HG02759 (cell line): ENCODE data around the gene STXBP1.

Source experiments
- ATAC-seq: cut with Tn5 transposase; IDR thresholded peaks from one replicate; pipeline ENCODE4 v1.9.1; 2021; ENCODE audit warnings: mild to moderate bottlenecking, moderate library complexity; ENCODE audit not compliant: unreplicated experiment

The STXBP1 gene

DNA sequence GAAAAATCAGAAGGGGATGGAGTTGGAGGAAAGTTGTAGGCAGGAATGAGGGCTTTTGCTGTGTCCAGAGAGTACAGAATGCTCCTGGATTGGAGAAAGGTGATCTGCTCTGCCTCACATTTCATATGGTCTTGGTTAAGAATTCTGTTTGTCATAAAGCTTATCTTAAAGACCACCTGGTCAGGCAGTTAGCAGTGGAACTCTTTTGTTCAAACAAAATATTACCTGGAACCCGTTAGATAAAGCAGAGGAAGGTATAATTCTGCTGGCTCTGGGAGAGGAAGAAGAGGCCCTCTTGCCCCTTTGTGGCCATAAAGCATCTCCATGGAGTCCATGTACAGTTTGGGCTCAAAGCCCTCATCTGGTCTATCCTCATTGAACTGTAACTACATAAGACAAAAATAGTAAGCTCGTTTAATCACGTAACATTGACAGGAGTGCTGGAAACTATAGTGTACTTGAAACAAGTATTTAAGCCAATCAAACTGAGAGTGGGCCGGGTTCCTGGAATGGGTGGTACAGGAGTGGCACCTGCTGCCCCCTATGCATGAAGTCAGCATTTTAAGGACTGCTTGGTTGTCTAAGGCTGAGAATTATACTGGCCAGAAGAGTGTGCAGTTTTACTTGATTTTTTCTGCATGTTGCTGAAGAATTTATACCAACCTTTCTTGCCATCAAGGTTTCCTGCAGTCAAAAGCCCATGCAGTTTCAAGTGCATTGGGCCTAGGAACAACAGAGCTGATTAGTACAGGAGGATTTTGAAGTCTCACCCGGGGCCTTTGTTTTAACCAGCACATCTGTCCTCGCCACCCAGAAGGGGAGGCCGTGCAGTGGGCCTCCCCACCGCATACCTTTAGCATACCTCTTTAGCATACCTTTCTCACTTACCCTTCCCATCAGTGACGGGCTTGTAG lies 39.9 kb downstream of the STXBP1 start:
- ATAC-seq = no peak

DNA sequence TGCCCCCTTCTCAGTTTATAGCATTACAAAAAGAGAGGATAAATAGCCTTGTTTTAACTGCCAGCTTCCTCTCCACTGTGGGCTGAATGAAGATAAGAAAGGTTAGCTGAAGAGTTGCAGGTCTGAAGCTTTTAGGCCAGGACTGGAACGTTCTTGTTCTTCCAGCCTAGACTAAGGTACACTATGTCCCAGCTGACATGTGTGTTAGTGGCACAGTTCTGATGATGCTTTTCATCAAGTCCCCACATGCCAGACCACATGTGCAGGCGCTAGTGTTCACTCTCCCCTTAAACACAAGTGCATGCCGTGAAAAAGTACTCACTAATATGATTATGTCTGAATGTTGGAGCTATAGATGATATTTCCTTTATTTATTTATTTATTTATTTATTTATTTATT lies 40.7 kb downstream of the STXBP1 start:
- ATAC-seq = no peak

DNA sequence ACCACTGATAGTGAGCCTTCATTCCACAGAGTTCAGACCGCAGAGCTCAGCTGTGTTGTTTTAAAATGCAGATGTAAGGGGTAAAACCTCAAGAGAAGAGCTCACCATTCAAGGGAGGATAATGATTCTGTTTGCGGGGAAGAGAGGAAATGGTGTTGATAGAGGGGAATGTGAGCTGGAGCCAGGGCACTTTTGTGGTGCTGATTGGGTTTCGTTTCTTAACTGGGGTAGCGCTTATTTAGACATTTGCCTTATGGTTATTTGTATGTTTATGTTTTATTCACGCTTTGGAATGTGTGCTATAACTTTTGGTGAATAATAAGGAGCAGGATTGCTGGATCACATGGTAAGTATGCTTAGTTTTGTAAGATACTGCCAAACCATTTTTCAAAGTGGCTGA lies 42.5 kb downstream of the STXBP1 start:
- no peak for ATAC-seq

DNA sequence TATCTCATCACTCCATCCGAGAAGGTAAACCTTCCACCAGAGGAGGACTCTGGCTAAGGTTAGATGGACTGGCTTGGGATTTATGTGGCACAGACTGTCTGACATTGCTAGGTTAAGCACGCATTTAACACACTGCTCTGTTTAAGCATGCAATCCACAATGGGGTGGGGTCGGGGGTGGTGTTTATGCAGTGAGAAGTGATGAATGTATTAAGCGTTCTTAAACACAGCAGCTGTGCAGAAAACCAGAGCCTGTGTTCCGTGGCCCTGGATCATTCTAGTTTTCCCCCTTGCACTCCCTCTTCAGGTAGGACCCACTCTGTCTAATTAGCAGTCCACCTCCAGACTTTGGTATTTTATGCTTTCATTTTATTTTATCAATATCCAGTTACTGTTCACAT lies 46.4 kb downstream of the STXBP1 start:
- ATAC-seq = no peak

DNA sequence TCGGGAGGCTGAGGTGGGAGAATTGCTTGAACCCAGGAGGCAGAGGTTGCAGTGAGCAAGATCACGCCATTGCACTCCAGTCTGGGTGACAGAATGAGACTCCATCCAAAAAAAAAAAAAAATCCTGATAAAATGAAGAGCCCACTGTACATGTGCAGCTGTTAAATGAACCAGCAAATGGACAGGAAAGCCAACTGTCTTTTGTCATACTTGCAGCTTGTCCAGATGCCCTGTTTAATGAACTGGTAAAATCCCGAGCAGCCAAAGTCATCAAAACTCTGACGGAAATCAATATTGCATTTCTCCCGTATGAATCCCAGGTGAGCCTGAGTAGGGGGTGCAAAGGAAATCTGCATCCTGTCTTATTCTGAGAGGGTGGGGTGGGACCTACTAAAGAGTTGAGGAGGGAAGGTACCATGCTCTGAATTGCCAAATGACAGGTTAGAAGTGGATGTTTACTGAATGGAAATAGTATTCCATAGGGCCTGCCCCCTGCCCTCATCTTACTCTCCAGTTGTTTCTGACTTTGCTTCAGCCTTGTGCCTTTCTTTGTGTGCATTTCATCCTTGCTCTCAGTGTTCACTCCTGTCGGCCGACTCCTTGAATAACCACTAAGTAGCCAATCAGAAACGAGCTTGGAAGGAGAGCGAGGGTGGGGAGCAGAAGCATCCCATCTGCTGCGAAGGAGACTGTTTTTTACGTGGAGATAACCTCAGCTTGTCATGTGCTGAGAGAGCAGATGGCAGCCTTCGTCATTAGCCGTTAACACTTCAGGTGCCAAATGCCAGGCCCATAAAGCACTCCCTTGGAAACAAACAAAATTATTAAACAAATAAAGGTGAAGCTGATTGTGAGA lies 49.0 kb downstream of the STXBP1 start:
- ATAC-seq = no peak

DNA sequence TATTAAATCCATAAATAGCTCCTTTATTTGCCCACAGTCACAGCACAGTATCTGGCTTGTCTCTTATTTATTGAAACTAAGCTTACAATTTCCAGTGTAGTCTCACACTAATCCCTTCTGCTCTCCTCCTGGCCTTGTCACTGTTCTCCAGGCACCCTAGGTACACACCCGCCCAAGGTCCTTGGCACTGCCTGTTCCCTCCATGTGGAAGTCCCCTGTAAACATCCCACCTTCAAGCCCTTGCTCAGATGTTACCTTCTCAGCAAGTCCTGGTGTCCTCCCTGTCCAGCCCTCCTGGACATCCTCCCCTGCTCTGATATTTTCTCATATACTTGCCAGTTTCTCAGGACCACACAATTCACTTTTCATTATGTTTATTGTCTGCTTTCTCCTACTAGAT lies 50.5 kb downstream of the STXBP1 start:
- no peak for ATAC-seq

DNA sequence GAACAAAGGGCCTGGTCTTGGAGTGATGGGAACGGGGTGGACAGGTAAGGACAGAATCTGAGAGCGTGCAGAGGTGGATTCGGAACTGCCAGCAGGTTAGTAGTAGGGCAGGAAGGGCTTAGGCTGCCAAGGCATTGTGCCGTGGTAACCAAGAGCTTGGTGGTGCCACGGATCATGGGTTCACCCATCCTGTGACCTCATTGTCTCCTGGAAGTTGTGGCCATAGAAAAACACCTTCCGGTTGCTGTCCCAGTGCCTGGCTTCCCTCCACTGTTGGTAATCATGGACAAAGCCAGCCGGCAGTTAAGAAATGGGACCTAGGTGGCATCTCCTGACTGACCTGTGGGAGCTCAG lies 52.2 kb downstream of the STXBP1 start:
- no peak for ATAC-seq

DNA sequence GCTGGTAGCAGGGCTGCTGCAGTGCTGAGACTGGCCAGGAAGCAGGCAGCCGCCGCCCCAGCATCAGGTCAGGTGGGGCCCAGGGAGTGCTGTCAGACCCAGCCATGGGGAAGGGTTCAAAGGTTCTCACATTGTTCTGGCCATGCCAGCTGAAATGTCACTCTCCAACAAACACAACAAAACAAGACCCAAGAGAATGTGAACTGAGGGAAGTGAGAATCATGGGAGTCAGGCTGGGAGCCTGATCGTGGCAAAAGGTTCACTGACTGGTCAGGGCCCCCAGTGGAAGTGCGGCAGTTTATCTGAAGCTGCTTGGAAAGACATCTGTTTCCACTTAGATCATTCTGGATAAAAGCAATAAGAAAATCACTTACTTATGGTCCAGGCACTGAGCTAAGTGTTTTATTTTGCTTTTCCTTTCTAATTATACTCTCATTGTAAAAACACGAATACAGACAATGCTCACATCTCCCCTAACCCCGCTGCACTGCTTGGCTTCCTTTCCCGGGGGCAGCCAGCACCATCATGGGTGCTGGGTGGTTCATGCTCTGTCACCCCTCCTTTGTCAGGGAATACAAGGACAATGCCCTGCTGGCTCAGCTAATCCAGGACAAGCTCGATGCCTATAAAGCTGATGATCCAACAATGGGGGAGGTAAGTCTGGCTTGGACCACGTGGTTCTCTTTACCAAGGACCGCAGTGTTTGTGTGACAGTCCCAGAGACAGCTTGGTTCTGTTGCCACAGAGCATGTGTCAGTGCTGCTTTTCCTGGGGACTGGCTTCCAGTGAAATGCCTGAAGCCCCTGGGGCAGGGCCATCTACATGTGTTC lies 52.8 kb downstream of the STXBP1 start:
- no peak for ATAC-seq

DNA sequence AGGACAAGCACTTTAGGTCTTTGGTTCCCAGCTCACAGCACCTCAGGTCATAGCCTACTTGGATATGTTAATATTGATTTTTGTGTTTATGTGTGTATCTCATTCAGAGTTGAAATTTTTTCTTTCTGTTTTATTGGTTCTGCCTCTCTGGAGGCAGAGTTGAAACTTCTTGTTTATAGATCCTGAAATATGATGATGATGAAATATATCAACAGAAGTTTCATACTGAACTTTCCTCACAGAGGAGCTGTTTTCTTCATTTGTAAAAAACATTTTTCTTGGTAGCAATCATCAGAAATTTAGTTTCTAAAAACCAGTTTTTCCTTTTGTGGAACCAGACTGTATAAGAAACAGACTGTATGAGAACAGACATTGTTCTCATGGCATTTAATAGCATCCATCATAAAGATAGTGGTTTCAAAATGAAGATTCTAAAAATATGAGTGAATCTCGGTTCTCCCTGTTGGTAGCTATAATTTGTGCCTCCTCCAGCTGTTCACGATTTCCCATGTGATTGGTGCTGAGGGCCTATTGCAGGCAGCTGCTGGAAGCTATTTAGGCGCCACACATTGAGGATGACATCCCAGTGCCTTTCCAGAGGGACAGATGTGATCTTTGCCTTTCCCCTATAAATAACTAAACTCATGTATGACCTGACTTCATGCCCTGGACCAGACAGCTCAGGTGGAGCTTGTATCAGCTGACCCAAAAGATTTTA lies 55.2 kb downstream of the STXBP1 start:
- ATAC-seq = no peak

DNA sequence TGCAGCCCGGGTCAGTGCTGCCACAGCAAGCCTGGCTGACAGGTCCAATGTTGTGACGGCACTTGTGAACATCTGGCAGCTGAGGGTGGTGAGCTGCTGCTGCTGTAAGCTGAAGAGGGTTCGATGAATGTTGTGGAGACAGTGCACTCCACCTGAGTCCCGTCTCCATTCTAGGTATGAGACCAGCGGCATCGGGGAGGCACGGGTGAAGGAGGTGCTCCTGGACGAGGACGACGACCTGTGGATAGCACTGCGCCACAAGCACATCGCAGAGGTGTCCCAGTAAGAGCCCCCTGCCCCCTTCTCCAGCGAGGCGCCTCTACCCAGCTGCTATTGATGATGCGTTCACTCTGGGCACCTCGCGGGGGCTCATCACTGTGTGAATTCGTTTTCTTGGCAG lies 55.8 kb downstream of the STXBP1 start:
- no peak for ATAC-seq

DNA sequence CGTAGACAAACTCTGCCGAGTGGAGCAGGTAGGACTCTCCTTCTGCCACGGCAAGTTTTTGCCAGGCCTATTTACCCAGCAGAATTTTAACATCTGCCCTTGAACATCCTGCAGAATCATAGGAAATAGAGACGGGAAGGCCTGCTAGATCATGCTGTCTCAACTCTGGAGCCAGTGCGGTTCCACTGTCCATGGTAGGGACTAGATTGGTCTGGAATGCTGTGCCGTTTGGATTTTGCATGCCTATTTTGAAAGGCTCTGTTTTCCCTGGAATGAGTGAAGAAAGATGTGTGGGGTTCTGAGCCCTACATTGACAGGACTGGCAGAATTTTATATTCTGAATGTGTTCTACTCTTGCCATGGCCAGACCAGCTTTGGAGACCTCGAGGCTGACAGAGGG lies 61.2 kb downstream of the STXBP1 start:
- ATAC-seq = no peak

DNA sequence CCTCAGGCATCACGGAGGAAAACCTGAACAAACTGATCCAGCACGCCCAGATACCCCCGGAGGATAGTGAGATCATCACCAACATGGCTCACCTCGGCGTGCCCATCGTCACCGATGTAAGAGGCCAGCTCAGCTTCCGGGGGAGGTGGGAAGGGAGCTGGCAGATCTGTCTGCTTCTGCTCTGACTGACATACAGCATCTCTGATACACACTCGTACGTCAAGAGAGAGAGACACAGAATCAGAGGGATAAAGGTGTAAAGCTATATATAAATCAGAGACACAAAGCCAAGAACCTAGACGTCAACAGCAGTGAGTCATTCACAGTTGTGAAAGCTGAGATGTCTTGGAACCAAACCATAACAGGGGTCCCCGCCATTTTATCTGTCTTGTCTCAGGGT lies 64.6 kb downstream of the STXBP1 start:
- ATAC-seq = no peak

DNA sequence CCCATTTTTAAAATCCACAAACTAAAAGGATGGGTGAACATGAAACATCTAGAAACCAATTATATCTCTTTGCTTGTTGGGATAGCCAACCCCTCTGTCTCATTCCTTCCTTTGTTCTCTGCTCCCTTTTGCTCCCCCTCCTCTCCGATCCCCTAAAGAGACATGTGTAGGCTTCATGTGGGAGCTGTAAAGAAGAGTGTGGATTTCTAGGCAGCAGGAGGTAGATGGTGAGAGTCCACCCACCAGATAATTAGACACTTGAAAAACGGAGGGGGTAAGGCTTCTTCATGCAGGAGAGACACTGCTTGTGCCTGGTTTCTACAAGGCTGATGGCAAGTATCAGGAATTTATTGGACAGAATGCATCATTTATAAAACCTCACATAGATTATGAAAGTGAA lies 67.4 kb downstream of the STXBP1 start:
- no peak for ATAC-seq

DNA sequence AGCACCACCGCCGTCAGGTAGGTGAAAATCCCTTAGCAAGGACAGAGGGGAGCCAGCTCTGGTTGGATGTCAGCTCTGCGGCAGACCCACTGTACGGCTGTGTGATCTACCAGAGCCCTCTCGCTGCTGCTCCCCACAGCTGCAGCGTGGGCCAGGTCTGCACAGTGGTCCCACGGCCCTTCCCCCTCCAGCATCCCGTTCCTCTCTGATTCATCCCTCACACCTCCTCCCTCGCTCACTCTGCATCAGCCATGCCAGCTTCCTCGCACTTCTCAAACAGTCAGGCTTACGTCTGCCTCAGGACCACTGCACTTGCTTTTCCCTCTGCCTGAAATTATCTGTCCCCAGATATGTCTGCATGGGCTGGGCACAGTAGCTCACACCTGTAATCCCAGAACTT lies 68.1 kb downstream of the STXBP1 start:
- no peak for ATAC-seq

DNA sequence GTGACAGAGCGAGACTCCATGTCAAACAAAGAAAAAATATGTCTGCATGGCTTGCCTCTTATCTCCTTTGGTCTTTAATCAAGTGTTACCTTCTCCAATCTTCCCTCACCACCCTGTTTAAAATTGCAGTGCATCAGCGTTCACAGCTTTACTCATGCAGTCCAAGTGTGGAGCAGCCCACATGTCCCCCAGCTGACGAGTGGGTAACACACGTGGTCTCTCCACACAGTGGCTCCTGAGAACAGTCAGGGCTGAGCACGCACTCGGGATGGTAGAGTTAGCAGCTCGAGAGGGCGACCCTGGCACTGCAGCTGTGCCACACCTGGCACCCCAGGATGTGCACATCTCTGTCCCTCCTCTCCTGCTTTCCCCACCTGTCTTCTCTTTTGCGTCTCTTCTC lies 68.8 kb downstream of the STXBP1 start:
- ATAC-seq = no peak

DNA sequence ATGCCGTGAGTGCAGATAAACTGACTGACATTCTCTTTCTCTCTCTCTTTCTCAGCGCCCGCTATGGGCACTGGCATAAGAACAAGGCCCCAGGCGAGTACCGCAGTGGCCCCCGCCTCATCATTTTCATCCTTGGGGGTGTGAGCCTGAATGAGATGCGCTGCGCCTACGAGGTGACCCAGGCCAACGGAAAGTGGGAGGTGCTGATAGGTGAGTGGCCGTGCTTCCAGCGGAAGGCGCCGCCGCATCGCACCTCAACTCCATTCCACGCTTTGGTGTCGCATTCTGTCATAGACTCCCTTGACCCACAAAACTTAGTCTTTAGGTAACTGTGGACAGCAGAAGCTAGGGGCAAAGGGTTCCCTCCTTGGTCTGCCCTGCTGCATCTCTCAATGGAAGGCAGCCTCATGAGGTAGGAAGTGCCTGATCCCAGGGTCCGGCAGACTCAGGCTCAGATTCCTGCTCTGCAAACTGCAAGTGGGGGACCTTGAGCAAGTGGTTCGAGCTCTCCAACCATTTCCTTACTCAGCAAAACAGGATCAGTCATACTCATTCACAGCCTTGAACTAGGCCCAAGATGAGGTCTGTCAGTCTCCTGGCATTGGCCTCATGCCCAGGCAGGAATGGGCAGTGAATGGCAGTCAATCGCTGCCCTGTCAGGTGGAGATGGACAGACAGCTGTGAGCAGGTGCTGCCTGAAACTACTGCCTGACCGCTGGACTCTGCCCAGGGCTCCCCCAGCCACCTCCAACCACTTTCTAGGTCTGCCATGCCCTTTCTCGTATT lies 70.5 kb downstream of the STXBP1 start:
- no peak for ATAC-seq

DNA sequence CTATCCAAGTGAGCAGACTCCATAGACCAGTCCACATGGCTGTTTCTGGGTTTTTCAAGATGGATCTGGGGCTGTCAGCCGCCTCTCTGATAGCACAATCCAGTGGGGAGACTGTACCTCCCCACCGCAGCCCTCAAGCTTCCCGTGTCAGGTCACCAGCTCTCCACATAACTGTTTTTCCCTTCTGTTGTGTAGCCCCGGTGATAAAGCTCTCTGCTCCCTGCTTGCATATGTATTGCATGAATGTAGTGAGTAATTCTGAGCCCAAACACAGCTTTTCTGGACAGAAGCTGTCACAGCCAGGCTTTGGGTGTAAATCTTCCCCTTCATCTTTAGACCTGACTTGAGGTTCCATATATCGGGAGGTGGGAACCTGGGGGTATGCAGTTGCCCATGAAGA lies 71.6 kb downstream of the STXBP1 start:
- no peak for ATAC-seq

DNA sequence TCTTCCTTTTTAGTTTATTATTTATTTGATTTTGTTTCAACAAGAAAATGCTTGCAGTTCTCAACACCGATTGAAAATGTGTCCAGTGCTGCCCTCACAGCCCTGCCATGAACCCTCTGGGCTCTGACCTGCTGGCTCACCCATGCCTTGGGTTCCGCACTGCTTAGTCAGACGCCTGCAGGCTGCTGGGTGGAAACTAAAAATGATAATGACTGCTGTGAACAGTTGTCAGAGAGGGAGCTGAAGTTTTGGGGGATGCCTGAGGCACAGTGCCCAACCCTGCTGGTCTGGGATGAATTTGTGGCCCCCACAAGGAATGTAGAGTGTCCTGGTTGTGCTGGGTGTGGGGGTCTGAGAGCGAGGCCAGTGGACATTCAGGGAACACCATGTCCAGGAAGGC lies 72.5 kb downstream of the STXBP1 start:
- no peak for ATAC-seq

DNA sequence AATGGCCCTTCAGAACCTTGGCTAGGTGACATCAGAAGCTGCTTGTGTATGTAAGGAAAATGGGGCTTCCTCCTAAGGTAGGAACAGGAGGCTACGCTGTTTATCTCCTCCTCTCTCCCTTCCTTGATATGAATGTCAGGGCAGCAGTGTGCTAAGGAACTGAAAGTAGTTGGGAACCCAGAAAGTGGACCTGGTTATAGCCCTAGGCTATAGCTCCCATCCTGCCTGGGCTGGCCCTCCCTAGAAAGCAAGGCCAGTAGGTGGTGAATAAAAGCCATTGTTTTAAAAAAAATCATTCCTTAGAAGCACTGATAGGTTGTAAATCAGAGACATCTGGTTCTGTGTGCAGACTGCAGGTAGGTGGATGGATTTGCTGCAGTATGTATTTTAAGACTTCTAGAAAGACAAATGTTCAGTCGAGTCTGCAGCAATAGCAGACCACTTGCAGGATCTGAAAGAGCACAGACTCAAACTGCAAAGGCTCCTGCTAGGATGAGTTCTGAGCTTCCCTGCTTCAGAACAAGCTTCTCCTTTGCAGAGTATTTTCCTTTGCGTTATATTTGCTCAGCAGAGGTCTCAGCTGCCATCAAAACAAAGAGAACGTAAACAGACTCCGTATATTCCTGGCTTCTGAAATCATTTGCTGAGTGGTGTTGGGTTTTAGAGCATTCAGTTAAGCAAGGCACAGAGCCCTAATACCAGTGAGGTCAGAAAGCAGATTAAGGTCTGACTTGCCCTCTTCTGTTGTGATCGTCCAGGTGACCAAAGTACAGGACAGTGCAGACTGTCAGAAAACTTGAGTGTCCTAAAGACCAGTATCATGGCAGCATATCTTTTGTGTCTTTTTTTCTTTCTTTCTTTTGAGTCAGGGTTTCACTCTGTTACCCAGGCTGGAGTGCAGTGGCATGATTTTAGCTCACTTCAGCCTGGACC lies 74.7 kb downstream of the STXBP1 start:
- no peak for ATAC-seq
